Measurements from ENCODE around the gene ITCH. TPM values are rescaled to one million over a fixed set of nuclear protein-coding genes. Genes with fewer than 3 reads are reported as not detected.

The ITCH gene
- polyA plus RNA-seq, 1 donor, result 26.6 TPM

- no peak for DNase-seq
Measured at GRCh38 chr20:34534391-34535165, 171.5 kb downstream of the ITCH start.

GRCh38 chr20:34535301-34535840 is 172.3 kb downstream of the ITCH start:
- no peak for DNase-seq

- no peak for DNase-seq
Measured at GRCh38 chr20:34535857-34536256, 172.8 kb downstream of the ITCH start.

- DNase-seq, result no peak
Measured at GRCh38 chr20:34536798-34537394, 173.8 kb downstream of the ITCH start.

- DNase-seq, result no peak
Measured at GRCh38 chr20:34537651-34538050, 174.6 kb downstream of the ITCH start.

- no peak for DNase-seq
Measured at GRCh38 chr20:34538671-34539123, 175.6 kb downstream of the ITCH start.

- DNase-seq, result no peak
Measured at GRCh38 chr20:34539756-34540155, 176.7 kb downstream of the ITCH start.

GRCh38 chr20:34540596-34541263 is 177.7 kb downstream of the ITCH start:
- no peak for DNase-seq

- no peak for DNase-seq
Measured at GRCh38 chr20:34541264-34541901, 178.3 kb downstream of the ITCH start.

GRCh38 chr20:34541917-34542316 is 178.8 kb downstream of the ITCH start:
- DNase-seq, result no peak

GRCh38 chr20:34542439-34542838 is 179.4 kb downstream of the ITCH start:
- DNase-seq, result no peak

- DNase-seq, result no peak
Measured at GRCh38 chr20:34543463-34544056, 180.5 kb downstream of the ITCH start.

GRCh38 chr20:34544109-34544796 is 181.2 kb downstream of the ITCH start:
- no peak for DNase-seq

- no peak for DNase-seq
Measured at GRCh38 chr20:34546751-34547181, 183.7 kb downstream of the ITCH start.

- DNase-seq, result no peak
Measured at GRCh38 chr20:34547844-34548613, 185.0 kb downstream of the ITCH start.

- no peak for DNase-seq
Measured at GRCh38 chr20:34549291-34549928, 186.3 kb downstream of the ITCH start.

GRCh38 chr20:34549929-34550305 is 186.8 kb downstream of the ITCH start:
- no peak for DNase-seq

GRCh38 chr20:34552569-34552968 is 189.5 kb downstream of the ITCH start:
- DNase-seq, result no peak

- no peak for DNase-seq
Measured at GRCh38 chr20:34553366-34553867, 190.3 kb downstream of the ITCH start.

- DNase-seq, result peak; percentile 20
Measured at GRCh38 chr20:34557936-34558319, 194.9 kb downstream of the ITCH start.

Measured in hindlimb muscle (tissue), 1 donor.